SH-SY5Y (cell line): ENCODE measurements around the gene GRIN2A.

ENCODE experiments used
- GATA2 ChIP-seq: IDR thresholded peaks from 2 replicates; pipeline ENCODE4 v1.6.1; 2011; ENCODE audit warnings: mild to moderate bottlenecking, low read depth, low read length
- GATA3 ChIP-seq: IDR thresholded peaks from 2 replicates; pipeline ENCODE4 v1.6.1; 2011; ENCODE audit warnings: low read depth, mild to moderate bottlenecking, low read length, moderate library complexity

Gene GRIN2A

DNA sequence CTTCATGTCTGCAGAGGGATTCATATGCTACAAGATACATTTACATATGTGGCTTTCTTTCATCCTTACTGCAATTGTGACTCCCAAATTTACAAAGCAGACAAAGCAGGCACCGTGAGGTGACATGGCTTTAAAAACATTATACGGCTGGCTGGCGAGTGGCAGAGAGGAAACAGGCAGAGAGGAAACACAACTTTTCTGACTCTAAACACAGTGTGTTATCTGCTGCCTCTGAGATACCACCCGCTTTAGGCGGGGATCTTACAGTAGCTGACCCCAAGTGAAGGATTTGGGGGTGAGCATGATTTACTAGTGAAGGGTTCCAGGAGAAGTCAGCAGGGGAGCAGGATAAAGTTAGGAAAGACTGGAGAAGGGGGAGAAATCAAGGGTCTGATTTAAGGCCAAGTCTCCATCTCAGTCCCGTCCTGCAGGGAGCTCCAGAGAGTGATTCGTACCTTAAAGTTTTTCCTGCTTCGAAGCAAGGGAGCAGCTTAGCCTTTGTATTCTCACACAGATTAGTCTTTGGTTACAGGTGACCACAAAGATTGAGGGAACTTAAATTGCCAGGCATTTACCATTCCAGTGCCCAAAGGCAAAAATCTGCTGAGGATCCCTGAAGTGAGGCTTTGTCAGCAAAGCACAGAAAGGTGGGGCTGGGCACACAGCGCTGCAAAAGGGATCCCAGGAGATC, 355.0 kb downstream of the GRIN2A start:
- TF ChIP-seq GATA2 = no peak
- no peak for TF ChIP-seq GATA3

GRCh38 chr16:9826656-9827055, 355.6 kb downstream of the GRIN2A start:
- TF ChIP-seq GATA3 = no peak
- no peak for TF ChIP-seq GATA2

- TF ChIP-seq GATA2 (no peak), GATA3 (no peak)
Measured at GRCh38 chr16:9824200-9825068, 357.8 kb downstream of the GRIN2A start.

DNA sequence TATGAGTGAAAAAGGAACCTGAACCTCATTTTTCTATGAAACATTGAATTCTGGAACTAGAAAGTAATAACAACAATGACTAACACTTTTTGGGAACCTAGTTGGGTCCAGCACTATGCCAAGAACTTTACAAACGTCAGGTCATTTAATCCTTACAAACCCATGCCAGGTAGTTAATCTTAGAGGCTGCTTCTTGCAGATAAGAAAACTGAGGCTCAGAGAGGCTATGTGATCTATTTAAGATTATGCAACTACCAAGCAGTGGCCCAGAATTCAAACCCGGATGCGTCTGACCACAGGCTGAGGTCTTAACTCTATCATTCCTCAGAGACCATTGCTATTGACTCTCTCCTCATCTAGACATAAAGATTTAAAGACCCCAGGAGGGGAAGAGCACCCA, 358.7 kb downstream of the GRIN2A start:
- TF ChIP-seq GATA2 (no peak), GATA3 (no peak)

DNA sequence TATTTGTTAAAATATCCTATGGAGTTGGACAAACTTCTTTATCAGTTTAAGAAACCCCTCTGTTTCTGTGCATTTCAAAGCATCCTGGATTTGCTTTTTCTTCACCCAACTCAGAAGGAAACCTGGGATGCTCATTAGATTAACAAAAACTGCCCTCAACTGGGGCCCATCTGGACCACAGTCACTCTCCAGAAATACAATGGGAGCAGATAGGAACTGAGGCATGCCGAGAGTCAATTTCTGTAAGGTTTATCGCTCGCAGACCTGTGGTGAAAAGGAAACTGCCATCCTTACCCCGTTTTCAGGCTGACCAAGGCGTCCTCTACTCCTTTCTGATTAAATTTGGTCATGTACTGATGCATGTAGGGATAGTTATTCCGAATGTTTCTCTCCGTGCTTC, 360.3 kb downstream of the GRIN2A start:
- no peak for TF ChIP-seq GATA3
- TF ChIP-seq GATA2 = no peak

GRCh38 chr16:9821331-9821730, 360.9 kb downstream of the GRIN2A start:
- TF ChIP-seq GATA3 (no peak), GATA2 (no peak)

GRCh38 chr16:9820476-9821246, 361.6 kb downstream of the GRIN2A start:
- TF ChIP-seq GATA3 (no peak), GATA2 (no peak)

- TF ChIP-seq GATA2 (no peak), GATA3 (no peak)
Measured at GRCh38 chr16:9818702-9819101, 363.5 kb downstream of the GRIN2A start.

GRCh38 chr16:9817586-9817985, 364.6 kb downstream of the GRIN2A start:
- TF ChIP-seq GATA3 (no peak), GATA2 (no peak)

GRCh38 chr16:9816644-9817043, 365.6 kb downstream of the GRIN2A start:
- no peak for TF ChIP-seq GATA2
- no peak for TF ChIP-seq GATA3

- TF ChIP-seq GATA2 (no peak), GATA3 (no peak)
Measured at GRCh38 chr16:9813665-9814064, 368.6 kb downstream of the GRIN2A start.

DNA sequence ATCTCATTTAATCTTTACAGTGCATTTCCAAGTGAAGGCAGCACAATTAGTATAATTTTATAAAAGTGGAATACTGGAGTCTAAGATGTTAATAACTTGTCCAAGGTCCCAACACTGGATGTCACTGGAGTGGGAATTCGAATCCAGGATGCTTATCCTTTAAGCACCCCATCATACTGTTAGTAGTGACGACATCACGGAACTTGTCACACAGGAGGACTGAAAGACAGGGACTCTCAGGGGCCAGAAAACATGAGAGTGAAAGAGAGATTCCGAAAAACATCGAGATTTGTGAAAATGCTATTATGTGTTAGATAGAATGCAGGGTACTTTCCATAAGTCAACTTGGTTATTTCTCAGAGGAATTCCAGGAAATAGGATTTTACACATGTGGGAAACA, 374.0 kb downstream of the GRIN2A start:
- TF ChIP-seq GATA3 (no peak), GATA2 (no peak)

DNA sequence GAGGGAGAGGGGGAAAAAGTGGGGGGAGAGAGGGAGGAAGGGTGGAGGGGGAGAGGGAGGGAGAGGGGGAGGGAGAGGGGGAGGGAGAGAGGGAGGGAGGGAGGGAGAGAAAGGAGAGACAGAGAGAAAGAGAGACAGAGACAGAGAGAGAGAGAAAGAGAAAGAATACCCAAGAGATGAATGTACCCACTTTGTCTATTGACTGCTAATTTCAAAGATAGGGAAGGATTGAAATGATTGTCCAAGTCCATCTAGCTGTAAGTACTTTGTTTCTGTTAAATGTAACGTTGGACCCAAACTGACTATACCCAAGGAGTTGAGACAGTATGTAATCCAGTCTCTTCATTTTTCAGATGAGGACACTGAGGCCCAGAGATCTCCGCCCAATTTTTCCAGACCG, 374.9 kb downstream of the GRIN2A start:
- TF ChIP-seq GATA3 (no peak), GATA2 (no peak)

- TF ChIP-seq GATA3 = no peak
- TF ChIP-seq GATA2 = no peak
Measured at GRCh38 chr16:9805109-9805508, 377.1 kb downstream of the GRIN2A start.

GRCh38 chr16:9802160-9802559, 380.1 kb downstream of the GRIN2A start:
- TF ChIP-seq GATA3 (no peak), GATA2 (no peak)
